H1 (cell line): ENCODE data around the gene PATL2.

Experiments
- BACH1 ChIP-seq: IDR thresholded peaks from 2 replicates; pipeline ENCODE4 v1.6.1; 2012; ENCODE audit warnings: low read length, improper control_type of control experiment
- EGR1 ChIP-seq: IDR thresholded peaks from 2 replicates; pipeline ENCODE4 v1.6.1; 2011; ENCODE audit warnings: low read depth, low read length, borderline replicate concordance
- POLR2A ChIP-seq, 2 experiments: IDR thresholded peaks; 1 replicate in 1 of 2; 2 replicates in 1 of 2; pipeline ENCODE4 v1.6.1; 2011; ENCODE audit warnings: low read depth in 2 of 2, low read length in 2 of 2, mild to moderate bottlenecking in 2 of 2; ENCODE audit errors: control extremely low read depth in 1 of 2
- RFX5 ChIP-seq: IDR thresholded peaks from 2 replicates; pipeline ENCODE4 v1.6.1; 2011; ENCODE audit warnings: low read depth, low read length, improper control_type of control experiment, borderline replicate concordance
- SP1 ChIP-seq: IDR thresholded peaks from 2 replicates; pipeline ENCODE4 v1.6.1; 2011; ENCODE audit warnings: low read depth, low read length
- SP4 ChIP-seq: IDR thresholded peaks from 2 replicates; pipeline ENCODE4 v1.6.1; 2012; ENCODE audit warnings: low read length, inconsistent platforms
- SRF ChIP-seq: IDR thresholded peaks from 2 replicates; pipeline ENCODE4 v1.6.1; 2011; ENCODE audit warnings: mild to moderate bottlenecking, low read depth, low read length, moderate library complexity
- TCF12 ChIP-seq: IDR thresholded peaks from 2 replicates; pipeline ENCODE4 v1.6.1; 2011; ENCODE audit warnings: low read depth, mild to moderate bottlenecking, low read length
- TF ChIP-seq, protein P1 (sequence below), 3 experiments: IDR thresholded peaks; 1 replicate in 2 of 3; 2 replicates in 1 of 3; pipeline versions ENCODE4 v1.5.1 to v1.6.1; 2011; ENCODE audit warnings: low read length in 3 of 3, mild to moderate bottlenecking in 3 of 3, inconsistent platforms in 2 of 3, low read depth in 1 of 3, moderate library complexity in 1 of 3; ENCODE audit not compliant: insufficient read depth in 1 of 3; ENCODE audit errors: control extremely low read depth in 1 of 3
- TF ChIP-seq, protein P2 (sequence below): IDR thresholded peaks from 2 replicates; pipeline ENCODE4 v1.6.1; 2012; ENCODE audit warnings: low read length, inconsistent platforms
- TF ChIP-seq, protein P3 (sequence below): IDR thresholded peaks from 2 replicates; pipeline ENCODE4 v1.6.1; 2011; ENCODE audit warnings: low read length, improper control_type of control experiment

DNA sequence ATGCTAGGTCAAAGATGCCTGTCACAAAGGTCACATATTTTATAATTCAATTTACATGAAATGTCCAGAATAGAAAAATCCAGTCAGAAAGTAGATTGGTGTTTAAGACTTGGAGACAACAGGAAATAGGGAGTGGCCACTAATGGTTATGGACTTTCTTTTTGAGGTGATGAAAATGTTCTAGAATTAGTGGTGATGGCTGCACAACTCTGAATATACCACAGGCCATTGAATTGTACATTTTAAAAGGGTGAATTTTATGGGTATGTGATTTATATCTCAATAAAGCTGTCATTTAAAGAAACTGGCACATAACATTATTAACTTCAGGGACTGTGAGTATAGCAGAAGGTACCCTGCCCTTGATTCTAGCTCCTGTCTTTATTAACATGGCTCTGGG lies 63.5 kb downstream of the PATL2 start:
- no peak for TF ChIP-seq POLR2A (IDR thresholded peaks at IDR 0.05; ENCODE audit: control extremely low read depth in 1 of 2, low read depth in 2 of 2, low read length in 2 of 2)
- TF ChIP-seq SP1 = no peak
- TF ChIP-seq, protein P1, sequence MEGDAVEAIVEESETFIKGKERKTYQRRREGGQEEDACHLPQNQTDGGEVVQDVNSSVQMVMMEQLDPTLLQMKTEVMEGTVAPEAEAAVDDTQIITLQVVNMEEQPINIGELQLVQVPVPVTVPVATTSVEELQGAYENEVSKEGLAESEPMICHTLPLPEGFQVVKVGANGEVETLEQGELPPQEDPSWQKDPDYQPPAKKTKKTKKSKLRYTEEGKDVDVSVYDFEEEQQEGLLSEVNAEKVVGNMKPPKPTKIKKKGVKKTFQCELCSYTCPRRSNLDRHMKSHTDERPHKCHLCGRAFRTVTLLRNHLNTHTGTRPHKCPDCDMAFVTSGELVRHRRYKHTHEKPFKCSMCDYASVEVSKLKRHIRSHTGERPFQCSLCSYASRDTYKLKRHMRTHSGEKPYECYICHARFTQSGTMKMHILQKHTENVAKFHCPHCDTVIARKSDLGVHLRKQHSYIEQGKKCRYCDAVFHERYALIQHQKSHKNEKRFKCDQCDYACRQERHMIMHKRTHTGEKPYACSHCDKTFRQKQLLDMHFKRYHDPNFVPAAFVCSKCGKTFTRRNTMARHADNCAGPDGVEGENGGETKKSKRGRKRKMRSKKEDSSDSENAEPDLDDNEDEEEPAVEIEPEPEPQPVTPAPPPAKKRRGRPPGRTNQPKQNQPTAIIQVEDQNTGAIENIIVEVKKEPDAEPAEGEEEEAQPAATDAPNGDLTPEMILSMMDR (IDR thresholded peaks at IDR 0.05; ENCODE audit: control extremely low read depth in 1 of 3, insufficient read depth in 1 of 3, low read depth in 1 of 3, low read length in 3 of 3) = no peak
- no peak for TF ChIP-seq RFX5
- TF ChIP-seq BACH1 = no peak
- TF ChIP-seq, protein P2, sequence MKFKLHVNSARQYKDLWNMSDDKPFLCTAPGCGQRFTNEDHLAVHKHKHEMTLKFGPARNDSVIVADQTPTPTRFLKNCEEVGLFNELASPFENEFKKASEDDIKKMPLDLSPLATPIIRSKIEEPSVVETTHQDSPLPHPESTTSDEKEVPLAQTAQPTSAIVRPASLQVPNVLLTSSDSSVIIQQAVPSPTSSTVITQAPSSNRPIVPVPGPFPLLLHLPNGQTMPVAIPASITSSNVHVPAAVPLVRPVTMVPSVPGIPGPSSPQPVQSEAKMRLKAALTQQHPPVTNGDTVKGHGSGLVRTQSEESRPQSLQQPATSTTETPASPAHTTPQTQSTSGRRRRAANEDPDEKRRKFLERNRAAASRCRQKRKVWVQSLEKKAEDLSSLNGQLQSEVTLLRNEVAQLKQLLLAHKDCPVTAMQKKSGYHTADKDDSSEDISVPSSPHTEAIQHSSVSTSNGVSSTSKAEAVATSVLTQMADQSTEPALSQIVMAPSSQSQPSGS = no peak
- TF ChIP-seq, protein P3, sequence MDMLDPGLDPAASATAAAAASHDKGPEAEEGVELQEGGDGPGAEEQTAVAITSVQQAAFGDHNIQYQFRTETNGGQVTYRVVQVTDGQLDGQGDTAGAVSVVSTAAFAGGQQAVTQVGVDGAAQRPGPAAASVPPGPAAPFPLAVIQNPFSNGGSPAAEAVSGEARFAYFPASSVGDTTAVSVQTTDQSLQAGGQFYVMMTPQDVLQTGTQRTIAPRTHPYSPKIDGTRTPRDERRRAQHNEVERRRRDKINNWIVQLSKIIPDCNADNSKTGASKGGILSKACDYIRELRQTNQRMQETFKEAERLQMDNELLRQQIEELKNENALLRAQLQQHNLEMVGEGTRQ = no peak
- no peak for TF ChIP-seq SP4
- TF ChIP-seq EGR1 = no peak
- TF ChIP-seq TCF12 = no peak
- no peak for TF ChIP-seq SRF
